Ovary (tissue), 3 donors: ENCODE results near the gene HSPBP1.

Source experiments
- EP300 ChIP-seq: sonication (generic); formaldehyde crosslinking; IDR thresholded peaks from one replicate; pipeline ENCODE4 v1.6.1; 2017; ENCODE audit warnings: antibody characterized with exemption
- POLR2A ChIP-seq: fragments of 450-650 bp; IDR thresholded peaks from one replicate; pipeline ENCODE4 v1.6.1; 2017; ENCODE audit warnings: antibody characterized with exemption, mild to moderate bottlenecking, moderate library complexity
- TF ChIP-seq, protein P1 (sequence below), 3 donors: fragments of 450-650 bp in 2 of 3; fragments of 200-600 bp in 1 of 3; IDR thresholded peaks; one replicate each; pipeline versions ENCODE4 v1.5.1 to v1.8.0; 2016 to 2022; ENCODE audit warnings: antibody characterized with exemption in 3 of 3, mild to moderate bottlenecking in 1 of 3
- donor health status: DM: no; HTN: no; CAD: no.

DNA sequence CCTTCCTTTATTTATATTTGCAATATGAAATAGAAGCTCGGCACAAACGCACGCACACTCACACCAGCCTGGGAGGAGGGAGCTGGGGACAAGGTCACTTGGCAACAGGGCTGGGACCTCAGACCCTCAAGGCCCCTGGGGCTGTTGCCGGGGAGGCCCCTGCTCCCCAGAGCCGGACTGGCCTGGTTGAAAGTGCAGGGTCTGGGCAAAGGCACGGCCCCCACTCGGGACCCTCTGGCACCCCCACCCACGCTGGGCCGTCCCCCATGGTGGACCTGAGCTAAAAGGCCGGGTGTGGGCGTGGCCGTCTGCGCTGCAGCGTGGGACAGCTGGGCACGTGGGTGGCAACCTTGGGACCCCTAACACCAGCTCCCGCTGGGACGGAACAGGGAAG lies 50.1 kb downstream of the HSPBP1 start:
- no peak for TF ChIP-seq EP300
- TF ChIP-seq POLR2A: no peak
- TF ChIP-seq, protein P1, sequence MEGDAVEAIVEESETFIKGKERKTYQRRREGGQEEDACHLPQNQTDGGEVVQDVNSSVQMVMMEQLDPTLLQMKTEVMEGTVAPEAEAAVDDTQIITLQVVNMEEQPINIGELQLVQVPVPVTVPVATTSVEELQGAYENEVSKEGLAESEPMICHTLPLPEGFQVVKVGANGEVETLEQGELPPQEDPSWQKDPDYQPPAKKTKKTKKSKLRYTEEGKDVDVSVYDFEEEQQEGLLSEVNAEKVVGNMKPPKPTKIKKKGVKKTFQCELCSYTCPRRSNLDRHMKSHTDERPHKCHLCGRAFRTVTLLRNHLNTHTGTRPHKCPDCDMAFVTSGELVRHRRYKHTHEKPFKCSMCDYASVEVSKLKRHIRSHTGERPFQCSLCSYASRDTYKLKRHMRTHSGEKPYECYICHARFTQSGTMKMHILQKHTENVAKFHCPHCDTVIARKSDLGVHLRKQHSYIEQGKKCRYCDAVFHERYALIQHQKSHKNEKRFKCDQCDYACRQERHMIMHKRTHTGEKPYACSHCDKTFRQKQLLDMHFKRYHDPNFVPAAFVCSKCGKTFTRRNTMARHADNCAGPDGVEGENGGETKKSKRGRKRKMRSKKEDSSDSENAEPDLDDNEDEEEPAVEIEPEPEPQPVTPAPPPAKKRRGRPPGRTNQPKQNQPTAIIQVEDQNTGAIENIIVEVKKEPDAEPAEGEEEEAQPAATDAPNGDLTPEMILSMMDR (IDR thresholded peaks at IDR 0.05): no peak
